Fibroblast of mammary gland (primary cell): ENCODE results near the gene MYH15.

Source experiments
- DNase-seq: peaks from one replicate; pipeline ENCODE4 v3.0.0-alpha.2; 2010; ENCODE audit warnings: low read depth
- H3K4me3 ChIP-seq: 2 replicates; pipeline ENCODE4 v1.5.1; 2011; ENCODE audit warnings: low read depth, mild to moderate bottlenecking, low read length, moderate library complexity; ENCODE audit not compliant: control insufficient read depth
- CTCF ChIP-seq: conservative IDR thresholded peaks from 2 replicates; pipeline ENCODE4 v1.5.1; 2011; ENCODE audit warnings: low read depth, low read length, inconsistent platforms; ENCODE audit not compliant: control insufficient read depth, insufficient read depth

MYH15 gene

GRCh38 chr3:108394016-108394415 lies 116.4 kb downstream of the MYH15 start:
- DNase-seq: no peak
- no peak for TF ChIP-seq CTCF
- H3K4me3 ChIP-seq: no peak overlapping the region

DNA sequence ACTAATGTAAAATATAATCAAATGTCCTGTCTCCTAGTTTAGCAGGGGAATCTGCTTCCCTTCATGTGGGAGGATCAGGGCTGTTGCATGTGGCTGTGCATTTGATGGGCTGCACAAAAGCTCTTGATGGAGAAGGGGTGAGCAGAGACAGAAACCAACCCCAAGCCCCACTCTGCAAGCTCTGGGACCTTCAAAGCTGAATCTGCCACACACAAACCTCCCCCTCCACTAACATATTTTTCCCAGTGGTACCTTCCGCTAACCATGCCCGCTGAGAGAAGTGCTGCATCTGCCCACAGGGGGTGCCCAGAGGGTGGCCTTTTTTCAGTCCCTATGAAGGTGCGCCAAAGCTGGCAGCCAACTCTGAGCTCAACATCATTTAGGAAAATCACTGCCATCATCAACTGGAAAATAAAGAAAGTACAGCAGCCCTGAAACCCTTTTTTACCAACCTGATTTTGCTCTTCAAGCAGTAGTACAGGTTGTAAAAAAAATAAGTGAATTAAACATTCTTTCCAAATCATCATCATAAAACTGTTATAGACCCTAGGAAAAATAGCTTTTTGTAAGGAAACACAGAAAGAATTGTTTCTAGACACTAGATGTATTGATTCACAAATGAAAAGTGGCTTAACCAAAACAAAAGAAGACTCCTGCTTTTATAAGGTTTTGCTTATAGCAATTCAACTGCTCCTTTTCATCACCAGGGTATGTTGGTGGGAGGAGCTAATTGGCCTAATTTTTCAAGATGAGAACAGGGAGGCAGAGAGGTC lies 117.1 kb downstream of the MYH15 start:
- H3K4me3 ChIP-seq: no peak overlapping the region
- DNase-seq: no peak
- no peak for TF ChIP-seq CTCF

DNA sequence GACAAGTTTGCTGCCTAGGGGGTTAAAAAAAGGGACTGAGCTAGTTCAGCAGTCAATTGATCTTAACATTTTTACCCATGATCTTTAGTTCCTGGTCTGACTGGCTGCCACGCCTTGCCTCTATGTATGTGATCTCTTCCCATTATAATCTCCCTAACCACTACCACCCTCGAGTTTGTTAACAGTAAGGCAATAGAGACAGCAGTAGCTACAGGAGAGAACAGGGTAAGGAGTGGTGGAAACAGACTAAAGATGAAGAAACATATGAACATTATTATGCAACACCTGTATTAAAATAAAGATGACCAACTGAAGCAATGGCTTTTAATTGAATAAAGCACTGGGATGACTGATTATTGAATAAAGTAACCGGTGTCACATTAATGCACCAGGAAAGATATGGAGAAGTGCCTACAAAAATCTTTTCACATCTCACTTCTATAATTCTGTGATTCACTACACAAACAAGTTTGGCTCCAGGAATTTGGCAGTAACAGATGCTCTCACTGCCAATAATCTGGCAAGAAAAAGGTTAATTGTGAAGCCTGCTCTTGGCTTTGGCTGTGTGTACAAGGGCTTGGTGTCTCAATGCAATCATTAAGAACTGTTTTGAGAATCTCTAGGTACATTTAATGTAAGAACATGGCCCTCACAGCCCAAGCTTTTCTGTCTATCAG lies 118.3 kb downstream of the MYH15 start:
- peak; percentile 73 for DNase-seq
- TF ChIP-seq CTCF: no peak
- H3K4me3 ChIP-seq: no peak overlapping the region

DNA sequence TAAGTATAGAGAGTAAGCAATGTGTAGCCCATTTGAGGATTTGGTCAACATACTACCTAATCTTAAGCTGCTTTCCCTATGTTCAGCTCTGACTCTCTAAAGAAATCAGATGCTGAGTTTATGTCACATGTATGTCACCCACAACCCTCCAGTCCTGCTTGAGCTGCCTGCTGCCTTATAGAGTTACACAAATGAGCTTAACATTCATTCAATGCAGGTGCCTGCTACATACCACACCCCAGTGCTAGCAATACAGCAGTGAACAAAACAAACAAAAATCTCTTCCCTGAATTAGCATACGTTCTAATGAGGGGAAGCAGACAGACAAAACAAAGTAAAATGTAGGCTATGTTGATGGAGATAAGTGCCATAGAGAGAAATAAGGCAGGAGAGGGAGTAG lies 121.0 kb downstream of the MYH15 start:
- TF ChIP-seq CTCF: no peak
- no peak for DNase-seq
- H3K4me3 ChIP-seq: no peak overlapping the region

DNA sequence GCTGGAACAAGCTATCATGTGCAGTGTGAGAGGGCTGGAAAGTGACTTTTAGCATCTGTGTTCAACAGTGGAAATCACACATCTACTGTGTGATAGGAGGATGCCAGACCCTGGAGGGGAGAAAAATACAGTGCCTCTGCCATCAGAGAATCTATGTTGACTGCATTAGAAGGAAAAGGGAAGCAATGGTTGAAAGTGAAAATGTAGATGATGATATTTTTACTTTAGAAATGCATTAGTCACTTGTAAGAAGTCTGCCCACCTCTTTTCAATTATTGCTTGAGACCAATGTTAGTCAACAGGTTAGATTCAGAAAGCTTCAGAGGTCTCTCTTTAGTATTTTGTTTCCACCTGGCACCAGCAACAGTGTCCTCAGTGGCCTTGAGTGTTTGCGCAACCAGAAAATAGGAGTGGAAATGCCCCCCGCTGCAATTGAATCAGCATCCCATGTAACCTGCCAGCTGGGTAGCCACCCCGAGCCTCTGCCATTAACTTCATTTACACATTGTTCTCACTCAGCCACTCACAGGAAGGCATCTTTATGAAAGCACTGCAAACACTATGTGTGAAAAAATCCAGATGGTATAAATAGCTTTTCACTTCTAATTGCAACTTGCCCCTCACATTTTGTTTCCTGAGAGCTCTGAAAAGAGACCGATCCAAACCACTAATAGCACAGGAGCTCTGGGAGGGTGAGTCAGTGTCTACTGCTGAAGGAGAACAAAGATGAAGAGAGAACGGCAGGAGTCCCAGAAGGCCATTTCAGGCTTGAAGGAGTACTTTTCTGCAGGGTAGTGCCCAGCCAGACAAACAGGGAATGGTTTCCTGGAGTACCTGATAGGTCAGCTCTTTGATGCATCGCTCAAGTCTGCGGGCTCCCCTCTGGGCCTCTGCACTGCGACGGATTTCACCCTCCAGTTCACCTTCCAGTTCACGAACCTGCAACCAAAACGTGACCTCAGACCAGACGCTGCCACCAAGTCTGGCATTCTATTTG lies 122.0 kb downstream of the MYH15 start:
- no peak for DNase-seq
- no peak for TF ChIP-seq CTCF
- H3K4me3 ChIP-seq: no peak overlapping the region

DNA sequence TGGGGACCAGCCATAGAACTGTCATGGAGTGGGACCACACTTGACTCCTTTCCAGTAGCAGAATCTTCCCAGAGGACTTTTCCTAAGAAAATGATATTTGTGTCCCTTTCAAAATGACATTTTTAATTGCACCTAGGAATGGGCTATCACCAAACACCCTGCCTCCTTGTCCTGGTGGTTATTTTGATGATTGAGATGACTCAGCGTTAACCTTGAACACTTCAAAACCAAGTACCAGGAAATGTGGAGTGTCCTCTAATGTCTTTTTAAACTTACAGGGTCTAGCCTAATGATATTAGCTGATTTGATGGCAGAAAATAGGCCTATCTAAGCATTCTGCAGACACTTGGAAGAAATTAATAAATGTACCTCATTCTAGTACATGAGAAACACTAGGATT lies 123.3 kb downstream of the MYH15 start:
- no peak for TF ChIP-seq CTCF
- DNase-seq: no peak
- H3K4me3 ChIP-seq: no peak overlapping the region
